Suprapubic skin (tissue), 4 donors: ENCODE data around the gene FLNA. TPM values are rescaled to one million over a fixed set of nuclear protein-coding genes. Genes with fewer than 3 reads are reported as not detected.
A peak's percentile ranks its signal among the peaks of the same experiment; 100 is the strongest.
"Not testable (repeated sequence)": the region's sequence is repeated elsewhere in the genome, so short reads cannot be mapped to it uniquely, and the experiment has no call there.

Experiments used
- DNase-seq, 2 donors: peaks; one replicate each; pipeline ENCODE4 v3.0.0-alpha.2; 2019; ENCODE audit warnings: low spot score in 2 of 2
- H3K27ac ChIP-seq: fragments of 200-600 bp; sonication (generic); one replicate; pipeline ENCODE4 v1.5.1; 2019
- H3K27me3 ChIP-seq: fragments of 200-600 bp; sonication (generic); one replicate; pipeline ENCODE4 v1.5.1; 2019
- H3K36me3 ChIP-seq: fragments of 200-600 bp; sonication (generic); one replicate; pipeline ENCODE4 v1.5.1; 2019
- H3K4me1 ChIP-seq: fragments of 200-600 bp; sonication (generic); one replicate; pipeline ENCODE4 v1.5.1; 2019
- H3K4me3 ChIP-seq: fragments of 200-600 bp; sonication (generic); one replicate; pipeline ENCODE4 v1.5.1; 2019; ENCODE audit warnings: mild to moderate bottlenecking
- H3K9me3 ChIP-seq: fragments of 200-600 bp; sonication (generic); one replicate; pipeline ENCODE4 v1.5.1; 2019
- EP300 ChIP-seq: sonication (generic); formaldehyde crosslinking; IDR thresholded peaks from one replicate; pipeline ENCODE4 v1.6.1; 2017; ENCODE audit warnings: antibody characterized with exemption
- POLR2A ChIP-seq, 2 donors: fragments of 450-650 bp; IDR thresholded peaks; one replicate each; pipeline ENCODE4 v1.6.1; 2017; ENCODE audit warnings: antibody characterized with exemption in 2 of 2, mild to moderate bottlenecking in 2 of 2, moderate library complexity in 2 of 2
- POLR2AphosphoS5 ChIP-seq, 3 donors: sonication (generic); formaldehyde crosslinking; IDR thresholded peaks; one replicate each; pipeline ENCODE4 v1.6.1; 2017; ENCODE audit warnings: antibody characterized with exemption in 3 of 3
- WGBS: methylation state at CpG from one replicate; pipeline ENCODE4 v1.1.5; 2018; 5-methylcytosine and 5-hydroxymethylcytosine counted together
- total RNA-seq, 4 donors: library from RNA; depleted of rRNA; stranded (reverse); fragments of >200 nt; gene quantifications; one replicate each; pipeline ENCODE4 v1.1.0, GENCODE V29; 2016
- TF ChIP-seq, protein P1 (sequence below), 2 donors: fragments of 200-600 bp in 1 of 2; fragments of 450-650 bp in 1 of 2; sonication (generic) in 1 of 2; IDR thresholded peaks; one replicate each; pipeline ENCODE4 v1.5.1; 2016 to 2019; ENCODE audit warnings: antibody characterized with exemption in 2 of 2, mild to moderate bottlenecking in 1 of 2, moderate library complexity in 1 of 2

FLNA gene
- total RNA-seq, 4 donors from 2014 or later: 374 to 402 (median 386) TPM

- Histone ChIP-seq H3K27me3 (no peaks in the 10 kb centered on the region), H3K27ac (no peak overlapping the region), H3K9me3 (no peaks in the 10 kb centered on the region), H3K36me3 (no peaks in the 10 kb centered on the region), H3K4me1 (no peaks in the 10 kb centered on the region), H3K4me3 (no peak overlapping the region)
- DNase-seq: peak; percentile 78
- TF ChIP-seq EP300 (no peak), POLR2A (IDR thresholded peaks at IDR 0.05) (no peak)
- TF ChIP-seq, protein P1, sequence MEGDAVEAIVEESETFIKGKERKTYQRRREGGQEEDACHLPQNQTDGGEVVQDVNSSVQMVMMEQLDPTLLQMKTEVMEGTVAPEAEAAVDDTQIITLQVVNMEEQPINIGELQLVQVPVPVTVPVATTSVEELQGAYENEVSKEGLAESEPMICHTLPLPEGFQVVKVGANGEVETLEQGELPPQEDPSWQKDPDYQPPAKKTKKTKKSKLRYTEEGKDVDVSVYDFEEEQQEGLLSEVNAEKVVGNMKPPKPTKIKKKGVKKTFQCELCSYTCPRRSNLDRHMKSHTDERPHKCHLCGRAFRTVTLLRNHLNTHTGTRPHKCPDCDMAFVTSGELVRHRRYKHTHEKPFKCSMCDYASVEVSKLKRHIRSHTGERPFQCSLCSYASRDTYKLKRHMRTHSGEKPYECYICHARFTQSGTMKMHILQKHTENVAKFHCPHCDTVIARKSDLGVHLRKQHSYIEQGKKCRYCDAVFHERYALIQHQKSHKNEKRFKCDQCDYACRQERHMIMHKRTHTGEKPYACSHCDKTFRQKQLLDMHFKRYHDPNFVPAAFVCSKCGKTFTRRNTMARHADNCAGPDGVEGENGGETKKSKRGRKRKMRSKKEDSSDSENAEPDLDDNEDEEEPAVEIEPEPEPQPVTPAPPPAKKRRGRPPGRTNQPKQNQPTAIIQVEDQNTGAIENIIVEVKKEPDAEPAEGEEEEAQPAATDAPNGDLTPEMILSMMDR (IDR thresholded peaks at IDR 0.05): peak; percentile 57 to 58
- 62% methylated on average over 9 of the region's 9 CpGs for WGBS
These were observed 66.1 kb downstream of the FLNA start for GRCh38 chrX:154308108-154308946.

- 84% methylated on average over 6 of the region's 6 CpGs for WGBS
- Histone ChIP-seq H3K9me3 (no peaks in the 10 kb centered on the region), H3K27me3 (no peaks in the 10 kb centered on the region), H3K36me3 (no peaks in the 10 kb centered on the region), H3K4me3 (no peak overlapping the region), H3K4me1 (no peaks in the 10 kb centered on the region), H3K27ac (no peak overlapping the region)
- TF ChIP-seq EP300: no peak
- TF ChIP-seq, protein P1 (IDR thresholded peaks at IDR 0.05): no peak
- TF ChIP-seq POLR2AphosphoS5 (IDR thresholded peaks at IDR 0.05): no peak
- TF ChIP-seq POLR2A (IDR thresholded peaks at IDR 0.05): no peak
- DNase-seq: no peak
These were observed 67.2 kb downstream of the FLNA start for GRCh38 chrX:154307202-154307601.

GRCh38 chrX:154305541-154306205 lies 68.8 kb downstream of the FLNA start:
- WGBS: 83% methylated on average over 11 of the region's 11 CpGs
- H3K4me3 ChIP-seq: no peak overlapping the region
- peak overlapping the region; percentile 38 for H3K27ac ChIP-seq
- TF ChIP-seq POLR2A (IDR thresholded peaks at IDR 0.05): no peak
- no peak for TF ChIP-seq POLR2AphosphoS5 (IDR thresholded peaks at IDR 0.05)
- no peak for TF ChIP-seq EP300
- TF ChIP-seq, protein P1 (IDR thresholded peaks at IDR 0.05): no peak
- H3K4me1 ChIP-seq: no peaks in the 10 kb centered on the region
- H3K27me3 ChIP-seq: no peaks in the 10 kb centered on the region
- no peaks in the 10 kb centered on the region for H3K9me3 ChIP-seq
- DNase-seq: no peak
- no peaks in the 10 kb centered on the region for H3K36me3 ChIP-seq

- Histone ChIP-seq H3K36me3 (no peaks in the 10 kb centered on the region), H3K27me3 (no peaks in the 10 kb centered on the region), H3K4me1 (no peaks in the 10 kb centered on the region), H3K27ac (peak overlapping the region; percentile 38), H3K9me3 (no peaks in the 10 kb centered on the region), H3K4me3 (no peak overlapping the region)
- WGBS: 95% methylated on average over 10 of the region's 10 CpGs
- no peak for DNase-seq
- TF ChIP-seq POLR2AphosphoS5 (IDR thresholded peaks at IDR 0.05): no peak
- TF ChIP-seq, protein P1 (IDR thresholded peaks at IDR 0.05): no peak
- no peak for TF ChIP-seq EP300
- no peak for TF ChIP-seq POLR2A (IDR thresholded peaks at IDR 0.05)
These were observed 69.6 kb downstream of the FLNA start for GRCh38 chrX:154304846-154305245.

DNA sequence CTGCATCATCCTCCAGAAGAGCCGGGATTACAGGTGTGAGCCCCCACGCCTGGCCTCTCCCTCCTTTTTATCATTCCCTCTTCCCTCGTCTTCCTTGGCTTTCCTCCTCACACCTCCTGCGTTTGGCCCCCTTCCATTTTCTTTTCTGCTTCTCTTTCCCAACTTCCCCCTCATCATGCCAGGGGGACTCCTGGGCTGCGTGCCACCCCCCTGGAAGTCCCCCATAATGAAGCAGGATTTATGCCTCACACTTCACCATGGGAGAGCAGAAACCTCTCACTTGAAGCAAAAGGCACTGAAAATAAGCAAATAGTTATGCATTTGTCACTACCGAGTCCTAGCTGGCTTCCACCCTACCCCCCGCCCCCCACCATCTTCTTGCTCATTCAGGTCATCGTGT lies 71.0 kb downstream of the FLNA start:
- Histone ChIP-seq H3K9me3 (no peaks in the 10 kb centered on the region), H3K4me1 (no peaks in the 10 kb centered on the region), H3K36me3 (no peaks in the 10 kb centered on the region), H3K4me3 (no peak overlapping the region), H3K27me3 (no peaks in the 10 kb centered on the region), H3K27ac (no peak overlapping the region)
- 75% methylated on average over 8 of the region's 8 CpGs for WGBS
- TF ChIP-seq, protein P1 (IDR thresholded peaks at IDR 0.05): no peak
- TF ChIP-seq EP300 (no peak), POLR2AphosphoS5 (IDR thresholded peaks at IDR 0.05) (no peak), POLR2A (IDR thresholded peaks at IDR 0.05) (no peak)
- no peak for DNase-seq

- DNase-seq, H3K36me3 ChIP-seq, H3K27ac ChIP-seq, H3K4me1 ChIP-seq, H3K9me3 ChIP-seq, H3K4me3 ChIP-seq, H3K27me3 ChIP-seq: not testable (repeated sequence)
- WGBS: 78% methylated on average over 7 of the region's 7 CpGs
These were observed 71.4 kb downstream of the FLNA start for GRCh38 chrX:154302998-154303397.
